Left colon (tissue), 2 donors: ENCODE data around the gene MBD6. TPM values are rescaled to one million over a fixed set of nuclear protein-coding genes. Genes with fewer than 3 reads are reported as not detected.

Source experiments
- ATAC-seq: fragments of 200-7000 bp; cut with Tn5 transposase; one replicate; pipeline ENCODE4 v1.9.1; 2020; ENCODE audit warnings: mild to moderate bottlenecking, moderate library complexity
- DNase-seq, 2 donors: peaks; one replicate each; pipeline ENCODE4 v3.0.0-alpha.2; 2020
- intact Hi-C, 2 donors: fragments of 100-400 bp; cut with DNase I in 1 of 2; cut with micrococcal nuclease in 1 of 2; formaldehyde crosslinking; loops; one replicate each; pipeline versions ENCODE4 v1.11.2 to v1.14.0; 2022; cut with DNase I, micrococcal nuclease
- long read RNA-seq: library from polyadenylated mRNA; unstranded; transcript quantifications from one replicate; pipeline ENCODE4 v2.0.0, GENCODE V29; 2021
- total RNA-seq, 2 donors: library from RNA; stranded (reverse); fragmentation: NEBNext Ultra II Directional; extraction: Animal tissue kit (Norgen Biotek cat#: 25700); gene quantifications; one replicate each; pipeline ENCODE4 v1.2.1, GENCODE V29; 2021
- donor health status: DM: no; HTN: no; CAD: no.
- donor health status: DM: yes; HTN: yes; CAD: no.

MBD6 gene
- 100 to 1,000 TPM; 104 to 116 TPM for total RNA-seq
- long read RNA-seq, partial matches to known transcripts = 0 of 3 reads
- long read RNA-seq, other reads (novel, unspliced or antisense) = 3 of 3 reads

- ATAC-seq = peak; percentile 48
- intact Hi-C loops = no loop called here
- DNase-seq = peak; percentile 95 to 96
These were observed at the start of gene MBD6 for GRCh38 chr12:57522011-57522886. TSS of gene MBD6 (plus strand) at chr12:57522824. CDS start at chr12:57524304, 1,480 bp downstream.

- intact Hi-C loops = no loop called here
- no peak for DNase-seq
- ATAC-seq = no peak
These were observed 49.2 kb upstream of the MBD6 start for GRCh38 chr12:57473392-57473791.

GRCh38 chr12:57473886-57474285, 48.7 kb upstream of the MBD6 start:
- ATAC-seq (no peak), DNase-seq (no peak)
- intact Hi-C loops = no loop called here

GRCh38 chr12:57474430-57474829, 48.2 kb upstream of the MBD6 start:
- no peak for ATAC-seq
- intact Hi-C loops = no loop called here
- no peak for DNase-seq

- intact Hi-C loops = no loop called here
These were observed 47.8 kb upstream of the MBD6 start for GRCh38 chr12:57474862-57475261.

GRCh38 chr12:57475271-57476161, 47.1 kb upstream of the MBD6 start:
- DNase-seq (peak in 1 of 2 donors; percentile 47), ATAC-seq (peak; percentile 42)
- intact Hi-C loops = no loop called here

More at GRCh38 chr12:57474862-57475261, 47.8 kb upstream of the MBD6 start:
- ATAC-seq (no peak), DNase-seq (no peak)

- ATAC-seq (peak; percentile 5), DNase-seq (peak in 1 of 2 donors; percentile 61)
- intact Hi-C loops = no loop called here
These were observed 46.2 kb upstream of the MBD6 start for GRCh38 chr12:57476162-57476992.

- intact Hi-C loops = no loop called here
- no peak for DNase-seq
These were observed 45.5 kb upstream of the MBD6 start for GRCh38 chr12:57476993-57477709.

GRCh38 chr12:57477710-57478681, 44.6 kb upstream of the MBD6 start:
- DNase-seq (no peak), ATAC-seq (peak; percentile 13)
- intact Hi-C loops = no loop called here

More at GRCh38 chr12:57476993-57477709, 45.5 kb upstream of the MBD6 start:
- no peak for ATAC-seq

- no peak for ATAC-seq
- DNase-seq = no peak
- intact Hi-C loops = no loop called here
These were observed 43.6 kb upstream of the MBD6 start for GRCh38 chr12:57479043-57479375.

GRCh38 chr12:57479376-57480115, 43.1 kb upstream of the MBD6 start, which contains the start of gene ARHGAP9:
TSS of gene ARHGAP9 (minus strand) at chr12:57479866. CDS start at chr12:57479406, 460 bp downstream.
- DNase-seq = no peak
- intact Hi-C loops = no loop called here
- ATAC-seq = no peak

- intact Hi-C loops = no loop called here
- no peak for ATAC-seq
These were observed 41.0 kb upstream of the MBD6 start for GRCh38 chr12:57481671-57482070.

GRCh38 chr12:57483466-57483865, 39.2 kb upstream of the MBD6 start:
- intact Hi-C loops = no loop called here
- ATAC-seq (no peak), DNase-seq (no peak)

More at GRCh38 chr12:57481671-57482070, 41.0 kb upstream of the MBD6 start:
- DNase-seq = no peak

- intact Hi-C loops = no loop called here
- DNase-seq (no peak), ATAC-seq (no peak)
These were observed 36.9 kb upstream of the MBD6 start for GRCh38 chr12:57485695-57486094.

- DNase-seq (no peak), ATAC-seq (no peak)
- intact Hi-C loops = no loop called here
These were observed 35.5 kb upstream of the MBD6 start for GRCh38 chr12:57487055-57487596.
